Measurements from ENCODE around the gene CST8.

DNA sequence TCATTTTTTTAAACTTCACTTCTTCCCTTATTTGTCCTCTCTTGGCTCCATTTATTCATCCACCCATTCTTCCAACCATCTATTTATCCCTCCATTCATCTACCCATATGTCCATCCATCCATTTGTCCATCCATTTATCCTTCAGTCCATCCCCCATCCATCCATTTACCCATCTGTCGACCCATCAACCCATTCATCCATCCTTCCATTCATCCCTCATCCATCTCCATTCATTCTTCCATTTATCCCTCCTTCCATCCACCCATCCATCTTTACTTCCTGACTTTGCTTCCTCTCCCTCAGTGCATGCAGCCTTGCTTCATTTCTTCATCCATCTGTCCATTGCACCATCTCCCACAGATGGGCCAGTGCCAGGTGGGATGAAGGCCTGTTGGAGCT is 40.0 kb upstream of the CST8 start:
- TF ChIP-seq, protein P1, sequence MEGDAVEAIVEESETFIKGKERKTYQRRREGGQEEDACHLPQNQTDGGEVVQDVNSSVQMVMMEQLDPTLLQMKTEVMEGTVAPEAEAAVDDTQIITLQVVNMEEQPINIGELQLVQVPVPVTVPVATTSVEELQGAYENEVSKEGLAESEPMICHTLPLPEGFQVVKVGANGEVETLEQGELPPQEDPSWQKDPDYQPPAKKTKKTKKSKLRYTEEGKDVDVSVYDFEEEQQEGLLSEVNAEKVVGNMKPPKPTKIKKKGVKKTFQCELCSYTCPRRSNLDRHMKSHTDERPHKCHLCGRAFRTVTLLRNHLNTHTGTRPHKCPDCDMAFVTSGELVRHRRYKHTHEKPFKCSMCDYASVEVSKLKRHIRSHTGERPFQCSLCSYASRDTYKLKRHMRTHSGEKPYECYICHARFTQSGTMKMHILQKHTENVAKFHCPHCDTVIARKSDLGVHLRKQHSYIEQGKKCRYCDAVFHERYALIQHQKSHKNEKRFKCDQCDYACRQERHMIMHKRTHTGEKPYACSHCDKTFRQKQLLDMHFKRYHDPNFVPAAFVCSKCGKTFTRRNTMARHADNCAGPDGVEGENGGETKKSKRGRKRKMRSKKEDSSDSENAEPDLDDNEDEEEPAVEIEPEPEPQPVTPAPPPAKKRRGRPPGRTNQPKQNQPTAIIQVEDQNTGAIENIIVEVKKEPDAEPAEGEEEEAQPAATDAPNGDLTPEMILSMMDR (IDR thresholded peaks at IDR 0.05; ENCODE audit: low read depth, low read length), result no peak
- TF ChIP-seq POLR2A (IDR thresholded peaks at IDR 0.05; ENCODE audit: extremely low read depth, insufficient read length), result no peak

Measured in NB4 (cell line).